HCT116 (cell line): Measurements from ENCODE around the gene RENBP. TPM values are rescaled to one million over a fixed set of nuclear protein-coding genes. Genes with fewer than 3 reads are reported as not detected.

Source experiments
- ATAC-seq: fragments of 200-7000 bp; cut with Tn5 transposase; 2 replicates; pipeline ENCODE4 v1.9.1; 2020; ENCODE audit warnings: mild to moderate bottlenecking, moderate library complexity
- BruUV-seq: library from RNA; stranded (reverse); fragments of 400-500 nt; replicated peaks from 2 replicates; lab custom pipeline; 2021; lab: Mats Ljungman, UMichigan
- CTCF ChIA-PET: fragments of 300-600 bp; sonication (Branson Sonifier 250); formaldehyde crosslinking; loops from one replicate; lab custom pipeline; 2021; ENCODE audit warnings: antibody characterized with exemption; lab: Charles Lee
- POLR2A ChIA-PET: fragments of 300-600, 350-600 bp; sonication (Branson Sonifier 250); formaldehyde crosslinking; loops from one replicate; lab custom pipeline; 2021; ENCODE audit warnings: antibody characterized with exemption; lab: Charles Lee
- RAD21 ChIA-PET, 2 experiments: fragments of 300-600 bp; sonication (Branson Sonifier 250); formaldehyde crosslinking; loops; one replicate each; lab custom pipeline; 2023; ENCODE audit warnings: low total read pairs in 2 of 2; ENCODE audit not compliant: uncharacterized antibody in 2 of 2, unreplicated experiment in 2 of 2, low non-redundant PET in 1 of 2; lab: Charles Lee
- DNase-seq: peaks from one replicate; pipeline ENCODE4 v3.0.0-alpha.2; 2010; ENCODE audit warnings: low read depth, low spot score
- H2AFZ ChIP-seq: fragments of 200-600 bp; shearing (Covaris generic), sonication (generic); 2 replicates; pipeline ENCODE4 v1.6.1; 2017; ENCODE audit warnings: low read depth, mixed run types, mixed read lengths, antibody characterized with exemption, low read length; ENCODE audit not compliant: poor library complexity, severe bottlenecking
- H3K27ac ChIP-seq: 2 replicates; pipeline ENCODE4 v1.5.1; 2012; ENCODE audit warnings: low read depth, low read length
- H3K27me3 ChIP-seq: fragments of 200-600 bp; sonication (generic); 2 replicates; pipeline ENCODE4 v1.6.1; 2016; ENCODE audit warnings: mixed run types, low read length, mixed read lengths; ENCODE audit not compliant: insufficient read depth
- H3K36me3 ChIP-seq, 2 experiments: fragments of 200-500 bp in 1 of 2; fragments of 200-600 bp in 1 of 2; sonication (Bioruptor generic) in 1 of 2; sonication (generic) in 1 of 2; 2 replicates each; pipeline versions ENCODE4 v1.5.1 to v1.6.1; 2014 to 2016; ENCODE audit warnings: low read length in 2 of 2, inconsistent platforms in 1 of 2, mixed read lengths in 1 of 2, mixed run types in 1 of 2; ENCODE audit not compliant: insufficient read depth in 2 of 2, control insufficient read depth in 1 of 2
- H3K4me1 ChIP-seq, 2 experiments: fragments of 200-600 bp in 1 of 2; sonication (generic) in 1 of 2; 2 replicates each; pipeline versions ENCODE4 v1.5.1 to v1.6.1; 2012 to 2017; ENCODE audit warnings: low read length in 2 of 2, inconsistent platforms in 1 of 2, mild to moderate bottlenecking in 1 of 2, mixed read lengths in 1 of 2, mixed run types in 1 of 2, moderate library complexity in 1 of 2; ENCODE audit not compliant: insufficient read depth in 2 of 2, control insufficient read depth in 1 of 2
- H3K4me2 ChIP-seq: fragments of 200-600 bp; sonication (generic); 2 replicates; pipeline ENCODE4 v1.6.1; 2017; ENCODE audit warnings: mixed run types, low read length, mixed read lengths
- H3K4me3 ChIP-seq, 2 experiments: fragments of 200-600 bp in 1 of 2; sonication (generic) in 1 of 2; replicated peaks in 1 of 2; 2 replicates each; pipeline ENCODE4 v1.5.1; 2011 to 2016; ENCODE audit warnings: low read length in 2 of 2, control low read depth in 1 of 2, low read depth in 1 of 2, mild to moderate bottlenecking in 1 of 2, mixed read lengths in 1 of 2, mixed run types in 1 of 2
- H3K79me2 ChIP-seq: fragments of 200-600 bp; sonication (generic); 2 replicates; pipeline ENCODE4 v1.6.1; 2017; ENCODE audit warnings: mild to moderate bottlenecking, mixed run types, low read length, moderate library complexity, mixed read lengths; ENCODE audit not compliant: insufficient read depth
- H3K9ac ChIP-seq: fragments of 200-600 bp; sonication (generic); 2 replicates; pipeline ENCODE4 v1.6.1; 2016; ENCODE audit warnings: low read length, mixed read lengths
- H3K9me2 ChIP-seq: fragments of 200-600 bp; sonication (generic), shearing (Covaris generic); 2 replicates; pipeline ENCODE4 v1.6.1; 2017; ENCODE audit warnings: mixed run types, mild to moderate bottlenecking, moderate library complexity; ENCODE audit not compliant: insufficient read depth
- H3K9me3 ChIP-seq, 2 experiments: fragments of 200-500 bp in 1 of 2; fragments of 200-600 bp in 1 of 2; sonication (Bioruptor generic) in 1 of 2; sonication (generic) in 1 of 2; 2 replicates each; pipeline ENCODE4 v1.6.1; 2014 to 2017; ENCODE audit warnings: low read length in 2 of 2, mixed read lengths in 2 of 2, inconsistent platforms in 1 of 2, low read depth in 1 of 2, mild to moderate bottlenecking in 1 of 2, mixed run types in 1 of 2, moderate library complexity in 1 of 2; ENCODE audit not compliant: control insufficient read depth in 1 of 2, insufficient read depth in 1 of 2
- H4K20me1 ChIP-seq: fragments of 200-600 bp; sonication (generic), shearing (Covaris generic); 2 replicates; pipeline ENCODE4 v1.6.1; 2017; ENCODE audit warnings: mixed run types, mild to moderate bottlenecking, moderate library complexity; ENCODE audit not compliant: insufficient read depth
- CTCF ChIP-seq, 3 experiments: fragments of 200-600 bp in 1 of 3; sonication (generic) in 1 of 3; IDR thresholded peaks in 2 of 3; conservative IDR thresholded peaks in 1 of 3; 2 replicates each; pipeline ENCODE4 v1.5.1; 2012 to 2017; ENCODE audit warnings: low read depth in 2 of 3, low read length in 2 of 3, antibody characterized with exemption in 1 of 3, borderline replicate concordance in 1 of 3, control low read depth in 1 of 3, mild to moderate bottlenecking in 1 of 3, mixed read lengths in 1 of 3, mixed run types in 1 of 3, moderate library complexity in 1 of 3; ENCODE audit not compliant: insufficient read depth in 1 of 3
- EZH2 ChIP-seq: fragments of 200-600 bp; sonication (generic); IDR thresholded peaks from 2 replicates; pipeline ENCODE4 v1.6.1; 2017; ENCODE audit warnings: antibody characterized with exemption, mixed run types
- FOSL1 ChIP-seq: IDR thresholded peaks from 2 replicates; pipeline ENCODE4 v1.6.1; 2012; ENCODE audit warnings: low read depth
- MAX ChIP-seq: IDR thresholded peaks from 2 replicates; pipeline ENCODE4 v1.6.1; 2012
- SP1 ChIP-seq: IDR thresholded peaks from 2 replicates; pipeline ENCODE4 v1.6.1; 2012; ENCODE audit warnings: low read depth
- ZFX ChIP-seq: fragments of 450-650 bp; IDR thresholded peaks from 2 replicates; pipeline ENCODE4 v1.6.1; 2017
- intact Hi-C: fragments of 100-400 bp; cut with micrococcal nuclease; formaldehyde crosslinking; loops from 2 replicates; pipeline ENCODE4 v1.10.0; 2022
- total RNA-seq: library from RNA; stranded (reverse); gene quantifications from one replicate; pipeline ENCODE4 v1.2.1, GENCODE V29; 2021; ENCODE audit not compliant: unreplicated experiment

Gene RENBP
- total RNA-seq, 1 experiment from 2014 or later: 1.3 TPM

GRCh38 chrX:153941336-153942252, 2.8 kb downstream of the RENBP start:
- Histone ChIP-seq H3K79me2 (no peaks in the 10 kb centered on the region), H3K9me3 (no peaks in the 10 kb centered on the region), H3K4me1 (no peaks in the 10 kb centered on the region), H3K36me3 (no peaks in the 10 kb centered on the region), H3K9me2 (no peaks in the 10 kb centered on the region), H3K4me3 (no peak overlapping the region), H3K27ac (no peak overlapping the region), H3K9ac (no peak overlapping the region), H3K27me3 (no peaks in the 10 kb centered on the region), H3K4me2 (no peak overlapping the region), H4K20me1 (no peaks in the 10 kb centered on the region), H2AFZ (no peak overlapping the region)
- RAD21 ChIA-PET: no interaction called here
- no peak for ATAC-seq
- intact Hi-C loops: no loop called here
- CTCF ChIA-PET: no interaction called here
- no peak for DNase-seq
- BruUV-seq: no TSS peak
- POLR2A ChIA-PET: no interaction called here
- no peak for TF ChIP-seq FOSL1
- no peak for TF ChIP-seq CTCF (IDR thresholded peaks at IDR 0.05 in 2 of 3, conservative IDR thresholded peaks at IDR 0.05 in 1 of 3; ENCODE audit: borderline replicate concordance in 1 of 3, insufficient read depth in 1 of 3, low read depth in 2 of 3, low read length in 2 of 3)
- no peak for TF ChIP-seq MAX
- no peak for TF ChIP-seq SP1
- TF ChIP-seq EZH2: no peak
- no peak for TF ChIP-seq ZFX
